PC-9 (cell line): ENCODE results near the gene ZFAND6. TPM values are rescaled to one million over a fixed set of nuclear protein-coding genes. Genes with fewer than 3 reads are reported as not detected.
"Not testable (repeated sequence)": the region's sequence is repeated elsewhere in the genome, so short reads cannot be mapped to it uniquely, and the experiment has no call there.

Experiments
- BruUV-seq: library from RNA; stranded (reverse); fragments of 400-500 nt; replicated peaks from 2 replicates; lab custom pipeline; 2021; lab: Mats Ljungman, UMichigan
- CTCF ChIA-PET: fragments of 300-600 bp; sonication (Branson Sonifier 250); formaldehyde crosslinking; loops from one replicate; lab custom pipeline; 2022; ENCODE audit warnings: antibody characterized with exemption; lab: Charles Lee
- POLR2A ChIA-PET: fragments of 300-600 bp; sonication (Branson Sonifier 250); formaldehyde crosslinking; loops from one replicate; lab custom pipeline; 2022; ENCODE audit warnings: antibody characterized with exemption; ENCODE audit not compliant: unreplicated experiment; lab: Charles Lee
- DNase-seq, 2 experiments: peaks; one replicate each; pipeline versions ENCODE4 v3.0.0 to v3.0.0-alpha.2; 2015 to 2022; ENCODE audit warnings: mixed read lengths in 1 of 2
- H2AFZ ChIP-seq: fragments of 200-600 bp; sonication (generic); 2 replicates; pipeline ENCODE4 v1.8.1; 2017; ENCODE audit warnings: antibody characterized with exemption
- H3F3A ChIP-seq: fragments of 200-600 bp; sonication (generic); 2 replicates; pipeline ENCODE4 v1.8.1; 2017; ENCODE audit warnings: antibody characterized with exemption, mild to moderate bottlenecking, low read depth; ENCODE audit not compliant: insufficient read depth
- H3K27ac ChIP-seq: fragments of 200-600 bp; sonication (generic); 2 replicates; pipeline ENCODE4 v1.6.1; 2016; ENCODE audit warnings: mixed run types
- H3K27me3 ChIP-seq: fragments of 200-600 bp; sonication (generic); 2 replicates; pipeline ENCODE4 v1.6.1; 2016; ENCODE audit warnings: low read depth, mixed run types; ENCODE audit not compliant: insufficient read depth
- H3K36me3 ChIP-seq: fragments of 200-600 bp; sonication (generic); 2 replicates; pipeline ENCODE4 v1.6.1; 2016; ENCODE audit warnings: low read depth, mixed run types
- H3K4me1 ChIP-seq: fragments of 200-600 bp; sonication (generic); replicated peaks from 2 replicates; pipeline ENCODE4 v1.6.1; 2016; ENCODE audit warnings: mixed run types; ENCODE audit not compliant: insufficient read depth
- H3K4me2 ChIP-seq: fragments of 200-600 bp; sonication (generic); 2 replicates; pipeline ENCODE4 v1.6.1; 2017; ENCODE audit warnings: mixed run types
- H3K4me3 ChIP-seq: fragments of 200-600 bp; sonication (generic); 2 replicates; pipeline ENCODE4 v1.6.1; 2016; ENCODE audit warnings: mixed run types
- H3K79me2 ChIP-seq: fragments of 200-600 bp; sonication (generic); 2 replicates; pipeline ENCODE4 v1.6.1; 2017; ENCODE audit warnings: low read depth, mixed run types
- H3K9me2 ChIP-seq: fragments of 200-600 bp; sonication (generic); 2 replicates; pipeline ENCODE4 v1.8.1; 2017; ENCODE audit warnings: mild to moderate bottlenecking; ENCODE audit not compliant: insufficient read depth
- H3K9me3 ChIP-seq: fragments of 200-600 bp; sonication (generic); 2 replicates; pipeline ENCODE4 v1.8.1; 2016; ENCODE audit warnings: low read depth; ENCODE audit not compliant: insufficient read depth
- H4K20me1 ChIP-seq: fragments of 200-600 bp; sonication (generic); 2 replicates; pipeline ENCODE4 v1.8.1; 2017; ENCODE audit not compliant: insufficient read depth
- CTCF ChIP-seq: fragments of 200-600 bp; sonication (generic); conservative IDR thresholded peaks from 2 replicates; pipeline ENCODE4 v1.6.1; 2017; ENCODE audit warnings: mixed run types, antibody characterized with exemption, mild to moderate bottlenecking, moderate library complexity
- EZH2 ChIP-seq: fragments of 200-600 bp; sonication (generic); IDR thresholded peaks from 2 replicates; pipeline ENCODE4 v1.8.0; 2017; ENCODE audit warnings: antibody characterized with exemption, low read depth
- intact Hi-C: fragments of 100-400 bp; cut with micrococcal nuclease; formaldehyde crosslinking; loops from one replicate; pipeline ENCODE4 v1.10.0; 2022; ENCODE audit not compliant: unreplicated experiment
- total RNA-seq: library from RNA; stranded (reverse); gene quantifications from 2 replicates; pipeline ENCODE4 v1.2.3, GENCODE V29; 2021

ZFAND6 gene
- total RNA-seq, 1 experiment from 2014 or later = 68.3 TPM

GRCh38 chr15:80015156-80015555 is 44.3 kb upstream of the ZFAND6 start:
- no peaks in the 10 kb centered on the region for H3K27me3 ChIP-seq
- H4K20me1 ChIP-seq = no peaks in the 10 kb centered on the region; the same call in 1 of the 2 replicates
- no peaks in the 10 kb centered on the region for H3K79me2 ChIP-seq
- no peak for DNase-seq
- no peak overlapping the region for H3K27ac ChIP-seq
- H2AFZ ChIP-seq = no peak overlapping the region
- peaks cover 19% of the 10 kb centered on the region for H3F3A ChIP-seq
- BruUV-seq = no TSS peak
- no peaks in the 10 kb centered on the region; the same call in 1 of the 2 replicates for H3K9me3 ChIP-seq
- no peak overlapping the region for H3K4me2 ChIP-seq
- intact Hi-C loops = no loop called here
- H3K36me3 ChIP-seq = no peaks in the 10 kb centered on the region
- TF ChIP-seq EZH2 (no peak), CTCF (no peak)
- no peak overlapping the region for H3K4me3 ChIP-seq
- H3K4me1 ChIP-seq = peaks cover 18% of the 10 kb centered on the region
- CTCF ChIA-PET = interaction anchor here (0.6 kb wide), 1 partner anchor 57 kb away, joined by 3 read pairs; no protein-coding TSS in a partner anchor
- POLR2A ChIA-PET = no interaction called here
- H3K9me2 ChIP-seq = no peaks in the 10 kb centered on the region

- H3K4me2 ChIP-seq, H3K9me3 ChIP-seq, DNase-seq, H3K79me2 ChIP-seq, H3K27ac ChIP-seq, CTCF ChIA-PET, H3K4me1 ChIP-seq, H3F3A ChIP-seq, H3K9me2 ChIP-seq, POLR2A ChIA-PET, intact Hi-C loops, H2AFZ ChIP-seq, H3K36me3 ChIP-seq, H3K27me3 ChIP-seq, BruUV-seq, H4K20me1 ChIP-seq, H3K4me3 ChIP-seq: not testable (repeated sequence)
Measured at GRCh38 chr15:80016506-80016905, 43.0 kb upstream of the ZFAND6 start.

- H3K9me3 ChIP-seq, POLR2A ChIA-PET, H4K20me1 ChIP-seq, H3K4me3 ChIP-seq, H3K27me3 ChIP-seq, DNase-seq, H3K9me2 ChIP-seq, H3K79me2 ChIP-seq, H3K4me2 ChIP-seq, CTCF ChIA-PET, H2AFZ ChIP-seq, H3K4me1 ChIP-seq, BruUV-seq, intact Hi-C loops, H3K27ac ChIP-seq, H3K36me3 ChIP-seq, H3F3A ChIP-seq: not testable (repeated sequence)
Measured at GRCh38 chr15:80017139-80017538, 42.3 kb upstream of the ZFAND6 start.

- Histone ChIP-seq H3K36me3 (no peaks in the 10 kb centered on the region), H2AFZ (no peak overlapping the region), H3K4me3 (no peak overlapping the region), H3F3A (no peaks in the 10 kb centered on the region), H3K9me3 (no peaks in the 10 kb centered on the region; the same call in 1 of the 2 replicates), H3K9me2 (no peaks in the 10 kb centered on the region), H3K79me2 (no peaks in the 10 kb centered on the region), H3K4me1 (no peaks in the 10 kb centered on the region), H4K20me1 (no peaks in the 10 kb centered on the region), H3K27me3 (no peaks in the 10 kb centered on the region), H3K27ac (no peak overlapping the region), H3K4me2 (no peak overlapping the region)
- TF ChIP-seq CTCF (no peak), EZH2 (no peak)
- no TSS peak for BruUV-seq
- intact Hi-C loops = no loop called here
- ChIA-PET POLR2A (no interaction called here), CTCF (no interaction called here)
- no peak for DNase-seq
Measured at GRCh38 chr15:80019168-80019745, 40.2 kb upstream of the ZFAND6 start.

GRCh38 chr15:80020149-80020548 is 39.3 kb upstream of the ZFAND6 start:
- H2AFZ ChIP-seq, H3K4me2 ChIP-seq, H3K9me2 ChIP-seq, H3K4me3 ChIP-seq, H3F3A ChIP-seq, DNase-seq, BruUV-seq, H3K27ac ChIP-seq, H4K20me1 ChIP-seq, H3K36me3 ChIP-seq, CTCF ChIA-PET, H3K27me3 ChIP-seq, H3K4me1 ChIP-seq, H3K9me3 ChIP-seq, POLR2A ChIA-PET, H3K79me2 ChIP-seq, intact Hi-C loops: not testable (repeated sequence)
